Transverse colon (tissue), 4 donors: ENCODE results near the gene FAM241A.

ENCODE experiments used
- EP300 ChIP-seq: sonication (generic); formaldehyde crosslinking; IDR thresholded peaks from one replicate; pipeline ENCODE4 v1.6.1; 2017; ENCODE audit warnings: antibody characterized with exemption, low read depth
- POLR2AphosphoS5 ChIP-seq, 3 donors: sonication (generic); formaldehyde crosslinking; IDR thresholded peaks; one replicate each; pipeline ENCODE4 v1.6.1; 2016; ENCODE audit warnings: antibody characterized with exemption in 3 of 3
- TF ChIP-seq, protein P1 (sequence below), 5 experiments: fragments of 200-600 bp in 3 of 5; fragments of 450-650 bp in 2 of 5; sonication (generic) in 3 of 5; IDR thresholded peaks; 1 replicate in 2 of 5; 2 replicates in 3 of 5; pipeline ENCODE4 v1.5.1; 2016 to 2017; ENCODE audit warnings: antibody characterized with exemption in 5 of 5, inconsistent platforms in 3 of 5, mild to moderate bottlenecking in 2 of 5, moderate library complexity in 1 of 5

DNA sequence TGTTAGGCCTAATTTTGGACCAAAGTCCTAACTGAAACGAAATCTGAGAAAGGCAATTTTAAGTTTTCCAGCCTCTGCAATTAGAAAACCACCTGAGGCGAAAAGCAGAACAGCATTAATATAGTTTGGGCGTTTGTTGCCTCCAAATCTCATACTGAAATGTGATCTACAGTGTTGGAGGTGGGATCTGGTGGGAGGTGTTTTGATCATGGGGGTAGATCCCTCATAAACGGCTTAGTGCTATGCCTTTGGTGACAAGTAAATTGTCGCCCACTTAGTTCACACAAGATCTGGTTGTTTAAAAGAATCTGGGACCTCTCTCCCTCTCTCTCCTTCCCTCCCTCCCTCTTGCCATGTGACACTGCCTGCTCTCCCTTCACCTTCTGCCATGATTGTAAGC, 5.7 kb downstream of the FAM241A start:
- no peak for TF ChIP-seq EP300
- TF ChIP-seq, protein P1, sequence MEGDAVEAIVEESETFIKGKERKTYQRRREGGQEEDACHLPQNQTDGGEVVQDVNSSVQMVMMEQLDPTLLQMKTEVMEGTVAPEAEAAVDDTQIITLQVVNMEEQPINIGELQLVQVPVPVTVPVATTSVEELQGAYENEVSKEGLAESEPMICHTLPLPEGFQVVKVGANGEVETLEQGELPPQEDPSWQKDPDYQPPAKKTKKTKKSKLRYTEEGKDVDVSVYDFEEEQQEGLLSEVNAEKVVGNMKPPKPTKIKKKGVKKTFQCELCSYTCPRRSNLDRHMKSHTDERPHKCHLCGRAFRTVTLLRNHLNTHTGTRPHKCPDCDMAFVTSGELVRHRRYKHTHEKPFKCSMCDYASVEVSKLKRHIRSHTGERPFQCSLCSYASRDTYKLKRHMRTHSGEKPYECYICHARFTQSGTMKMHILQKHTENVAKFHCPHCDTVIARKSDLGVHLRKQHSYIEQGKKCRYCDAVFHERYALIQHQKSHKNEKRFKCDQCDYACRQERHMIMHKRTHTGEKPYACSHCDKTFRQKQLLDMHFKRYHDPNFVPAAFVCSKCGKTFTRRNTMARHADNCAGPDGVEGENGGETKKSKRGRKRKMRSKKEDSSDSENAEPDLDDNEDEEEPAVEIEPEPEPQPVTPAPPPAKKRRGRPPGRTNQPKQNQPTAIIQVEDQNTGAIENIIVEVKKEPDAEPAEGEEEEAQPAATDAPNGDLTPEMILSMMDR (IDR thresholded peaks at IDR 0.05) = no peak
- no peak for TF ChIP-seq POLR2AphosphoS5 (IDR thresholded peaks at IDR 0.05)
